HG03066 (cell line): ENCODE results near the gene IGFLR1.
"Not testable (repeated sequence)": the region's sequence is repeated elsewhere in the genome, so short reads cannot be mapped to it uniquely, and the experiment has no call there.

Experiments
- ATAC-seq: cut with Tn5 transposase; IDR thresholded peaks from one replicate; pipeline ENCODE4 v1.9.1; 2021; ENCODE audit warnings: low read depth; ENCODE audit not compliant: unreplicated experiment

The IGFLR1 gene

DNA sequence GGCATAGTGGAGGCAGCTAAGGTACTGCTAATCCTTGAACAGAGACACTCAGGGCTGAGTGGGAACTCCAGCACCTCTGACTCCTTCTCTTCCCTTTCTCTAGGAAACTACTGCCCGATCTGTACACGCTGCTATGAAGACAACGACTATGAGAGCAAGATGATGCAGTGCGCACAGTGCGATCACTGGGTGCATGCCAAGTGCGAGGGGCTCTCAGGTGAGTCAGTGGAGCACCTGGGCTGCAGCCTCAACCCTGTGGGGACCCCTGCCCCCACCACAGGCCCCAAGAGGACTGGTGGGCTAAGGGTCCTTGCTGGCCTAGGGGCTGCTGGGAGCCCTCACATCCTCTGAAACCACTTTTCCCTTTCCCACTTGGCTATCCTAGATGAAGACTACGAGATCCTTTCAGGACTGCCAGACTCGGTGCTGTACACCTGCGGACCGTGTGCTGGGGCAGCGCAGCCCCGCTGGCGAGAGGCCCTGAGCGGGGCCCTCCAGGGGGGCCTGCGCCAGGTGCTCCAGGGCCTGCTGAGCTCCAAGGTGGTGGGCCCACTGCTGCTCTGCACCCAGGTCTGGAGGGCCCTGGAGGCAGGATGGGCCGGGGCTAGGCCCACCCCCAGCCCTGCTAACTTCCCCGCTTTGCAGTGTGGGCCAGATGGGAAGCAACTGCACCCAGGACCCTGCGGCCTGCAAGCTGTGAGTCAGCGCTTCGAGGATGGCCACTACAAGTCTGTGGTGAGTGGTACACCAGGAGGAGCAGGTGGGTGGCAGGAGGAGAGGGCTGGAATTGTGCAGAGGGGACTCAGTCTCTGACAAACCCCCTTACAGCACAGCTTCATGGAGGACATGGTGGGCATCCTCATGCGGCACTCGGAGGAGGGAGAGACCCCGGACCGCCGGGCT, 14.9 kb downstream of the IGFLR1 start:
- no peak for ATAC-seq

DNA sequence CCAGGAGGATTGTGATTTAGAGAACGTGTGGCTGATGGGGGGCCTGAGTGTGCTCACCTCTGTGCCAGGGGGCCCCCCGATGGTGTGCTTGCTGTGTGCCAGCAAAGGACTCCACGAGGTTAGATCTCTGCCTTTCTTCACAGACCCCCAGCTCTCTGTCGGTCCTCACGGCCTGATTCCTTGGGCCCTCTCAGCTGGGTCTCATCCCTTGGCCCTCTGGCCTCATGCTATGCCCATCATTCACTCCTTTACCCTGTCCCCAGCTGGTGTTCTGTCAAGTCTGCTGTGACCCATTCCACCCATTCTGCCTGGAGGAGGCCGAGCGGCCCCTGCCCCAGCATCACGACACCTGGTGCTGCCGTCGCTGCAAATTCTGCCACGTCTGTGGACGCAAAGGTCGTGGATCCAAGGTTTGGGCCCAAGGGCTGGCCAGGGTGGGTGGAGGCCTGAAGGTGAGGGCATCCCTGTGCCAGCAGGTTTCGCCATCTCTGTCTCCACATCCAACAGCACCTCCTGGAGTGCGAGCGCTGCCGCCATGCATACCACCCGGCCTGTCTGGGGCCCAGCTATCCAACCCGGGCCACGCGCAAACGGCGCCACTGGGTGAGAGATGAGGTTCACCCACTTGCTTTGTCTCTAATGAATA, 16.9 kb downstream of the IGFLR1 start:
- ATAC-seq = no peak

DNA sequence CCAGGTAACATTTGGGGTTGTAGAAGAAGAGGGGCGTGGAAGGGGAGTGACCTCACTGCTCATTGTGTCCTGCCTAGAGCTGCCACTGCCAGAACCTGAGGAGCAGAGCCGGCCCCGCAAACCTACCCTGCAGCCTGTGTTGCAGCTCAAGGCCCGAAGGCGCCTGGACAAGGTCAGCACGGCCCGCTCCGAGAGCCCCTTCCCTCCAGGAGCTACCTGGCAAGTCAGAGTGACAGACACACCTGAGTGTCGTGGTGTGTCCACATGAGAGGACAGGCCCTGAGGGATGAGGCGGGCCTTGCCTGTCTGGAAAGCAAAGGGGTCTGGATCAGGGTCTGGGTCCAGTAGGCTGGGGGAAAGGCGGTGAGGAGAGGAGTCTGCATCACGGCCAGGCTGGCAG, 17.7 kb downstream of the IGFLR1 start:
- ATAC-seq = no peak

DNA sequence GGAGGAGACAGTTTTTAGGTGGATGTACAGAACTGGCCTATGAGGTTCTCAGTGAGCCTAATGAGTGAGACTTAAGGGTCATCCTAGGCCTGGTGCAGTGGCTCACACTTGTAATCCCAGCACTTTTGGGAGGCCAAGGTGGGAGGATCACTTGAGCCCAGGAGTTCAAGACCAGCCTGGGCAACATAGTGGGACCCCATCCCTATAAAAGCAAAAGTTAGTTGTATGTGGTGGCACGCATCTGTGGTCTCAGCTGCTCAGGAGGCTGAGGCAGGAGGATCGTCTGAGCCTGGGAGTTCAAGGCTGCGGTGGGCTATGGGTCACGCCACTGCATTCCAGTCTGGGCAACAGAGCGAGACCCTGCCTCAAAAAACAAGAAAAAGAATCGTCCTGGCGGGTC, 18.1 kb downstream of the IGFLR1 start:
- ATAC-seq = not testable (repeated sequence)

DNA sequence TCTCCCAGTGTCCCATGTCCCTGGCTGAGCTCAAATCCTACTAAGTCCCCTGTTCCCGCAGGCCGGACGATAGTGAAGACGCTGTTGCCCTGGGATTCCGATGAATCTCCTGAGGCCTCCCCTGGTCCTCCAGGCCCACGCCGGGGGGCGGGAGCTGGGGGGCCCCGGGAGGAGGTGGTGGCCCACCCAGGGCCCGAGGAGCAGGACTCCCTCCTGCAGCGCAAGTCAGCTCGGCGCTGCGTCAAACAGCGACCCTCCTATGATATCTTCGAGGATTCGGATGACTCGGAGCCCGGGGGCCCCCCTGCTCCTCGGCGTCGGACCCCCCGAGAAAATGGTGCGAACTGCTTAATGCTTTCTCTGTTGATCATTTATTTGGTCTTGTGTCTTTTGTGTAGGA, 18.6 kb downstream of the IGFLR1 start:
- no peak for ATAC-seq

DNA sequence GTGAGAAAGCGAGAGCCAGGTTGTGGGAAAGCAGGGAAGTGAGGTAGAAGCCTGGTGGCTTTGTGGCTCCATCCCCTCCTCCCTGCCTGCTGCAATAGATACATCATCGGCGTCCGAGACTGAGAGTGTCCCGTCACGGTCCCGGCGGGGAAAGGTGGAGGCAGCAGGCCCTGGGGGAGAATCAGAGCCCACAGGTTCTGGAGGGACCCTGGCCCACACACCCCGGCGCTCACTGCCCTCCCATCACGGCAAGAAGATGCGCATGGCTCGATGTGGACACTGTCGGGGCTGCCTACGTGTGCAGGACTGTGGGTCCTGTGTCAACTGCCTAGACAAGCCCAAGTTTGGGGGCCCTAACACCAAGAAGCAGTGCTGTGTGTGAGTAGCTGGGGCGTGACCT, 19.4 kb downstream of the IGFLR1 start:
- no peak for ATAC-seq

DNA sequence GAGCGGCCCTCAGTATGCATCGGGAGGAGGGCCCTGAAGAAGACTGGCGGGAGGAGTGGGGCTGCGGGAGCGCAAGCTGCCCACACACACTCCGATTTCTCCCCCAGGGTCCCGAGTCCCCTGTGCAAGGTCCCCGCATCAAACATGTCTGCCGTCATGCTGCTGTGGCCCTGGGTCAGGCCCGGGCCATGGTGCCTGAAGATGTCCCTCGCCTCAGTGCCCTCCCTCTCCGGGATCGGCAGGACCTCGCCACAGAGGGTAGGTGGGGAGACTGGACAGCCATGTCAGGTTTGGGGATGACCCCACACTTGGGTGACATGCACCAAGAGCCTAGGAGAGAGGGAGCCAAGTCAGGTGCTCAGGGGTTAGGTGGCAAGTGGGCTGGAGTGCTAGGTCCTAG, 19.8 kb downstream of the IGFLR1 start:
- no peak for ATAC-seq

DNA sequence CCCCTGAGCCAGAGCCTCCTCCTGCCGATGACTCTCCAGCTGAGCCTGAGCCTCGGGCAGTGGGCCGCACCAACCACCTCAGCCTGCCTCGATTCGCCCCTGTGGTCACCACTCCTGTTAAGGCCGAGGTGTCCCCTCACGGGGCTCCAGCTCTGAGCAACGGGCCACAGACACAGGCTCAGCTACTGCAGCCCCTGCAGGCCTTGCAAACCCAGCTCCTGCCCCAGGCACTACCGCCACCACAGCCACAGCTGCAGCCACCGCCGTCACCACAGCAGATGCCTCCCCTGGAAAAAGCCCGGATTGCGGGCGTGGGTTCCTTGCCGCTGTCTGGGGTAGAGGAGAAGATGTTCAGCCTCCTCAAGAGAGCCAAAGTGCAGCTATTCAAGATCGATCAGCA, 20.9 kb downstream of the IGFLR1 start:
- no peak for ATAC-seq

DNA sequence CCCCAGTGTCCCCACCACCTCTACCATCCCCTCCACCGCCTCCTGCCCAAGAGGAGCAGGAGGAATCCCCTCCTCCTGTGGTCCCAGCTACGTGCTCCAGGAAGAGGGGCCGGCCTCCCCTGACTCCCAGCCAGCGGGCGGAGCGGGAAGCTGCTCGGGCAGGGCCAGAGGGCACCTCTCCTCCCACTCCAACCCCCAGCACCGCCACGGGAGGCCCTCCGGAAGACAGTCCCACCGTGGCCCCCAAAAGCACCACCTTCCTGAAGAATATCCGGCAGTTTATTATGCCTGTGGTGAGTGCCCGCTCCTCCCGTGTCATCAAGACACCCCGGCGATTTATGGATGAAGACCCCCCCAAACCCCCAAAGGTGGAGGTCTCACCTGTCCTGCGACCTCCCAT, 21.6 kb downstream of the IGFLR1 start:
- no peak for ATAC-seq

DNA sequence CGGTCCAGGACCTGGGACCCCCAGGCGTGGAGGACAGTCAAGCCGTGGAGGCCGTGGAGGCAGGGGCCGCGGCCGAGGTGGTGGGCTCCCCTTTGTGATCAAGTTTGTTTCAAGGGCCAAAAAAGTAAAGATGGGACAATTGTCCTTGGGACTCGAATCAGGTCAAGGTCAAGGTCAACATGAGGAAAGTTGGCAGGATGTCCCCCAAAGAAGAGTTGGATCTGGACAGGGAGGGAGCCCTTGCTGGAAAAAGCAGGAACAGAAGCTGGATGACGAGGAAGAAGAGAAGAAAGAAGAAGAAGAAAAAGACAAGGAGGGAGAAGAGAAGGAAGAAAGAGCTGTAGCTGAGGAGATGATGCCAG, 22.1 kb downstream of the IGFLR1 start:
- ATAC-seq = no peak

DNA sequence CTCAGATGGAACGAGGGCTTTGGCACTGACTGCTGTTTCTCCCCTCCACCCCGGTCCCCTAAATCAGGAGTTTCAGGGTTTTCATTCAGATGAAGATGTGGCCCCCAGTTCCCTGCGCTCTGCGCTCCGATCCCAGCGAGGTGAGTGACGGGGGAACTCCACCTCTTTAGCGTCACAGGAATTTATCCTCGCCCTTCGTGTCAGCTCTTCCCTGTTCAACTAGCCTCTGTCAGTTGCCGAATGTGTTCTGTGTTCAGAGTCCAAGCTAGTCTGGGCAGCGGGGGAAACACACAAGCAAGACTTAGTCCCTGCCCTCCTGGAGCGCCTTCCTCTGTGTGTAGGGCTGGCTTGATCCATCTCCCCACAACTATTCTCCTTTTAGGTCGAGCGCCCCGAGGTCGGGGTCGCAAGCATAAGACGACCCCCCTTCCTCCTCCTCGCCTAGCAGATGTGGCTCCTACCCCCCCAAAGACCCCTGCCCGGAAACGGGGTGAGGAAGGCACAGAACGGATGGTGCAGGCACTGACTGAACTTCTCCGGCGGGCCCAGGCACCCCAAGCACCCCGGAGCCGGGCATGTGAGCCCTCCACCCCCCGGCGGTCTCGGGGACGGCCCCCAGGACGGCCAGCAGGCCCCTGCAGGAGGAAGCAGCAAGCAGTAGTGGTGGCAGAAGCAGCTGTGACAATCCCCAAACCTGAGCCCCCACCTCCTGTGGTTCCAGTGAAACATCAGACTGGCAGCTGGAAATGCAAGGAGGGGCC, 22.7 kb downstream of the IGFLR1 start:
- ATAC-seq = no peak

DNA sequence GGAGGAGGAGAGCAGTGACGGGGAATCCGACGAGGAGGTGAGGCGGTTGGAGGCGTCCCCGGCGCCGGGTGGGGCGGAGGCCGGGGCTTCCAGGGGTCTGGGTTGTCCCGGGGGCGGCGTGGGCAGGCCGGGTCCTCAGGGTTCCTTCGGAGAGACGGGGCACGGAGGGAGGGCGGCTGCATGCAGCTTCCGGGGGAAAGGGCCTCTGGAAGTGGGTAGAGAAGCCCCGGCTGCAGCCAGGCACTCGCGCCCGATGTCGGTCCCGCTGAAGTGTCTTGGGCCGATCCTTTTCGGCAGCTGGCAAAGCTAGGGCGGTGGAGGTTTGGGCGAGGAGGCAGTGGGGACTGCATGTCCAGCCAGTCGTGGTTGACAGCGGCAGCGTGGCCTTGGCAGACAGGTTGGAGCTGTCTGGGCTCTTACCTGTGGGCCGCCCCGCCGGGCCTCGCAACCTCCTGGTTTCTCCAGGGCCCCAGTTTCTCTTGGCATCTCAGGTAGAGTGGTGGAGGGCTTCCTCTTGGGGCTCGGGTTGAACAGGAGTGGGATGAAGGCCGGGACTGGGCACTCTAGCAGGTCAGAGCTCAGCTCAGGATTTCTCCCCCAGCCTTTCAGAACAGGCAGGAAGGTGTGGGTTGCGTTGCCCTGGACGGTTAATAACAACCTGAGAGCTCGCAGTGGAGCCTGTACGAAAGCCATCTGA, 23.8 kb downstream of the IGFLR1 start:
- ATAC-seq = no peak

DNA sequence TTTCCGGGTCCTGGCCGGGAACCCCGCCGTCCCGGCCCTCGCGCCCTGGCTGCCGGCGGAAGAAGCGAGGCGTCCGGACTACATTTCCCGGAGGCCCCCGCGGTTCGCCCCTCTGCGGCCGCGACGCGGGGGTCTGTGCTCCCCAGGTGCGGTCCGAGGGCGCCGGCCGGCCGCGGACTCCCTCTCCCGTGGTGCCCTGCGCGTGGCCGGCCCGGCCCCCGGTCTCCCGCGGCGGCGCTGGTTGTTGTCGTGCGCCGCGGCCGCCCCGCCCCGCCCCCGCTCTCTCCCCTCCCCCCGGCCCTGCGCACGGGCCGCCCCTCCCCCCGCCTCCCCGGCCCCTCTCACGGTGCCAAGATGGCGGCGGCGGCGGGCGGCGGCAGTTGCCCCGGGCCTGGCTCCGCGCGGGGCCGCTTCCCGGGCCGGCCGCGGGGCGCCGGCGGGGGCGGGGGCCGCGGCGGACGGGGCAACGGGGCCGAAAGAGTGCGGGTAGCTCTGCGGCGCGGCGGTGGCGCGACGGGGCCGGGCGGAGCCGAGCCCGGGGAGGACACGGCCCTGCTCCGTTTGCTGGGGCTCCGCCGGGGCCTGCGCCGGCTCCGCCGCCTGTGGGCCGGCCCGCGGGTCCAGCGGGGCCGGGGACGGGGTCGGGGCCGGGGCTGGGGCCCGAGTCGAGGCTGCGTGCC, 24.4 kb downstream of the IGFLR1 start, which contains the start of gene KMT2B:
KMT2B (plus strand) TSS at position 339 of the 680 bp plus-strand sequence; CDS start at position 355, 16 bp downstream.
- peak; percentile 42 for ATAC-seq

DNA sequence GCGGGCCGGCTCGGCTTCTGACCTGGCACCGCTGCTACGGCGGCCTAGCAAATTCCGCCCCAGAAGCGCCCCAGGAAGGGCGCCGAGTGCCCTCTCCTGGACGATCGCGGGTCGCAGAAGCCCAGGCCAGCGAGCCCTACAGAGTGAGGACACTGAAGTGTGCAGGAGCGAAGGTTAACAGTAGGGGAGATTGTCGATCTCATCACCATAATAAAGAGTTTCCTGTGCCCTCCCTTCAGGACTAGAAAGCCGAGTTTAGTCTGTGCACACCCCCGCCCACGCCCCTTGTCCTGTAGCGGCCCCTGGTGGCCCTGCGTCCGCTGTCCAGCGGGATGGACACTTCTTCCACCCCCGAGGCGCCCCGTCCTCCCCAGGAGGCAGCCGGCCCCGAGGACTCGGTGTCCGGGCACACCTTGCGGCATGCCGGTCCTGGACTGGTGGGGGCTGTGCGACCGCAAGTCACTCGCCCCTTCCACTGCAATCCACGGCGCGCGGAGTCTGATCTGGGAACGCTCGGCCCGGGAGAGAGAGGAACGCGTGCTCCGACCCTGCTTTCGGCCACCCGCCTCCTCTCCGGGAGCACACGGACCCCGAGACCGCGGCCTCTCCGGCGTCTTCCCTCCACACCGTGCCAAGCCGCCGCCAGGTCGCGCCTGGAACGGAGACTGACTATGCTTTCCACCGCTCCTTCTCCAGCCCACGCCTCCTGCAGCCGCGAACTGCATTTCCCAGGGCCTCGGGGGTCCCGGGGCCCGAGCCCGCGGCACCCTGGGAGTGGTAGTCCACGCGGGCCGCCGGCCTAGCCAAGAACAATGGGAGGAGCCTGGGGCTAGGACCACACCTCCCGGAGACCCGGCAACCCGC, 25.2 kb downstream of the IGFLR1 start:
- ATAC-seq = peak; percentile 44

DNA sequence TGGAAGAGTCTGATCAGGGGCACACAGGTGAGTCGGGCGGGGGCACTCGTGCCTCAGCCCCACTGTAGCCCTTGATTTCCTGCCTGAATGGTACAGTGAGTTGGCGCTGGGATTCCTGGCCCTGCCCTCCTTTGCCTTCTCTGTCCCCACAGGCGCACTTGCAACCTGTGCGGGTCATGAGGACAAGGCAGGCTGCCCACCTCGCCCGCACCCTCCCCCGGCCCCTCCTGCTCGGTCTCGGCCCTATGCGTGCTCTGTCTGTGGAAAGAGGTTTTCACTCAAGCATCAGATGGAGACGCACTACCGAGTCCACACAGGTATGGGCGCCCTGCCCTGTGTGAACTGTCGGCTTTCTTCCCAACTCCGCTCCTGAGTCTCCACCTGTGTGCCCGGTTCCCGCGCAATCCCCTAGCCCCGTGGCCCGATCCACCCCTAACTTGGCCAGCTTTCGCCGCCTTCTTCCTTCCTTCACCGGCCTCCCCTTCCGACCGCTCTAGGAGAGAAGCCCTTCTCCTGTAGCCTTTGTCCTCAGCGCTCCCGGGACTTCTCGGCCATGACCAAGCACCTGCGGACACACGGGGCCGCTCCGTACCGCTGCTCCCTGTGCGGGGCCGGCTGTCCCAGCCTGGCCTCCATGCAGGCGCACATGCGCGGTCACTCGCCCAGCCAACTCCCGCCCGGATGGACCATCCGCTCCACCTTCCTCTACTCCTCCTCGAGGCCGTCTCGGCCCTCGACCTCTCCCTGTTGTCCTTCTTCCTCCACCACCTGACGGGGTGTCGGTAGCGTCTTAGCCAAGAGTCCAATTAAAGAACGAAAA, 26.1 kb downstream of the IGFLR1 start:
- no peak for ATAC-seq

DNA sequence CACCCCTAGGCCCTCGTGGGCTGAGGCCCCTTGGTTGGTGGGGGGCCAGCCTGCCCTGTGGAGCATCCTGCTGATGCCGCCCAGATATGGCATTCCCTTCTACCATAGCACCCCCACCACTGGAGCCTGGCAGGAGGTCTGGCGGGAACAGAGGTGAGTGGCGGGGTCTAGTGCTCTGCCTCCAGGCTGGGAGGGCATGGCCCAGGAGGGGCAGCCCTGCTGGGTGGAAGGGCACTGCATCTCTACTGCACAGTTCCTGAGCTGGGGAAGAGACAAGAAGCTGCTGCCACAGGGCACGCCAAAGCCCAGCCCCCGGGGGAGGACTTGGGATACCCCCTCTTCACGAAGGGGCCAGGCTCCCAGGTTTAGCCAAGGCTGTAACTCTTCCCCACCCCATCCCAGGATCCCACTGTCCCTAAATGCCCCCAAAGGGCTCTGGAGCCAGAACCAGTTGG, 26.9 kb downstream of the IGFLR1 start:
- ATAC-seq = no peak

DNA sequence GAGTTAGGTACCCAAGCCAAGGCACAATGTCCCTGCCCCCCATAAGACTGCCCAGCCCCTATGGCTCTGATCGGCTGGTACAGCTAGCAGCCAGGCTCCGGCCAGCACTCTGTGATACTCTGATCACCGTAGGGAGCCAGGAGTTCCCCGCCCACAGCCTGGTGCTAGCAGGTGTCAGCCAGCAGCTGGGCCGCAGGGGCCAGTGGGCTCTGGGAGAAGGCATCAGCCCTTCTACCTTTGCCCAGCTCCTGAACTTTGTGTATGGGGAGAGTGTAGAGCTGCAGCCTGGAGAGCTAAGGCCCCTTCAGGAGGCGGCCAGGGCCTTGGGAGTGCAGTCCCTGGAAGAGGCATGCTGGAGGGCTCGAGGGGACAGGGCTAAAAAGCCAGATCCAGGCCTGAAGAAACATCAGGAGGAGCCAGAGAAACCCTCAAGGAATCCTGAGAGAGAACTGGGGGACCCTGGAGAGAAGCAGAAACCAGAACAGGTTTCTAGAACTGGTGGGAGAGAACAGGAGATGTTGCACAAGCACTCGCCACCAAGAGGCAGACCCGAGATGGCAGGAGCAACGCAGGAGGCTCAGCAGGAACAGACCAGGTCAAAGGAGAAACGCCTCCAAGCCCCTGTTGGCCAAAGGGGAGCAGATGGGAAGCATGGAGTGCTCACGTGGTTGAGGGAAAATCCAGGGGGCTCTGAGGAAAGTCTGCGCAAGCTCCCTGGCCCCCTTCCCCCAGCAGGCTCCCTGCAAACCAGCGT, 27.5 kb downstream of the IGFLR1 start:
- no peak for ATAC-seq
